NK-92 treated with Interleukin-12 subunit alpha and Interleukin-12 subunit beta, amount 100 ng/mL, for 24 hours (cell line): ENCODE results near the gene USP36.

Experiments
- DNase-seq: peaks from one replicate; lab custom pipeline; 2025; lab: John Stamatoyannopoulos, UW

The USP36 gene

GRCh38 chr17:78812855-78813254 lies 27.8 kb downstream of the USP36 start:
- no peak for DNase-seq

GRCh38 chr17:78808163-78808562 lies 32.5 kb downstream of the USP36 start:
- DNase-seq: no peak

GRCh38 chr17:78806451-78806850 lies 34.2 kb downstream of the USP36 start:
- DNase-seq: no peak

- no peak for DNase-seq
Measured at GRCh38 chr17:78805301-78805700, 35.3 kb downstream of the USP36 start.

- no peak for DNase-seq
Measured at GRCh38 chr17:78804777-78805176, 35.8 kb downstream of the USP36 start.

- no peak for DNase-seq
Measured at GRCh38 chr17:78803186-78803845, 37.3 kb downstream of the USP36 start.

- DNase-seq: no peak
Measured at GRCh38 chr17:78802459-78802858, 38.2 kb downstream of the USP36 start.

GRCh38 chr17:78802008-78802407 lies 38.6 kb downstream of the USP36 start:
- DNase-seq: no peak

- no peak for DNase-seq
Measured at GRCh38 chr17:78800132-78800931, 40.3 kb downstream of the USP36 start.

- DNase-seq: no peak
Measured at GRCh38 chr17:78798695-78799559, 41.7 kb downstream of the USP36 start.

- DNase-seq: no peak
Measured at GRCh38 chr17:78797691-78798585, 42.7 kb downstream of the USP36 start.

GRCh38 chr17:78797213-78797612 lies 43.4 kb downstream of the USP36 start:
- DNase-seq: no peak

- DNase-seq: no peak
Measured at GRCh38 chr17:78796517-78796900, 44.1 kb downstream of the USP36 start.

GRCh38 chr17:78795861-78796516 lies 44.6 kb downstream of the USP36 start:
- DNase-seq: no peak

- no peak for DNase-seq
Measured at GRCh38 chr17:78794864-78795640, 45.6 kb downstream of the USP36 start.

GRCh38 chr17:78794399-78794798 lies 46.2 kb downstream of the USP36 start:
- DNase-seq: no peak

- DNase-seq: no peak
Measured at GRCh38 chr17:78793968-78794367, 46.6 kb downstream of the USP36 start.

- no peak for DNase-seq
Measured at GRCh38 chr17:78793415-78793814, 47.2 kb downstream of the USP36 start.

GRCh38 chr17:78791840-78792709 lies 48.5 kb downstream of the USP36 start:
- DNase-seq: no peak
